Lower lobe of right lung (tissue), 2 donors: Measurements from ENCODE around the gene USP43. TPM values are rescaled to one million over a fixed set of nuclear protein-coding genes. Genes with fewer than 3 reads are reported as not detected.

Experiments used
- ATAC-seq, 2 donors: fragments of 200-7000 bp; cut with Tn5 transposase; one replicate each; pipeline ENCODE4 v1.9.1; 2020 to 2022; ENCODE audit warnings: mild to moderate bottlenecking in 2 of 2, moderate library complexity in 2 of 2
- DNase-seq: peaks from one replicate; pipeline ENCODE4 v3.0.0-alpha.2; 2020
- H3K27ac ChIP-seq: fragments of 200-600 bp; one replicate; pipeline ENCODE4 v1.8.0; 2022
- H3K27me3 ChIP-seq: fragments of 200-600 bp; one replicate; pipeline ENCODE4 v1.8.0; 2022; ENCODE audit warnings: low read depth
- H3K36me3 ChIP-seq: fragments of 200-600 bp; one replicate; pipeline ENCODE4 v1.8.0; 2022; ENCODE audit warnings: mild to moderate bottlenecking
- H3K4me1 ChIP-seq: fragments of 200-600 bp; one replicate; pipeline ENCODE4 v1.8.0; 2022
- H3K4me3 ChIP-seq: fragments of 200-600 bp; one replicate; pipeline ENCODE4 v1.8.0; 2022; ENCODE audit warnings: mild to moderate bottlenecking
- H3K9me3 ChIP-seq: fragments of 200-600 bp; one replicate; pipeline ENCODE4 v1.8.0; 2022
- intact Hi-C: fragments of 100-400 bp; cut with DNase I; formaldehyde crosslinking; loops from one replicate; pipeline ENCODE4 v1.11.0; 2022
- total RNA-seq: library from RNA; stranded (reverse); fragmentation: NEBNext Ultra II Directional; extraction: Animal tissue kit (Norgen Biotek cat#: 25700); gene quantifications from one replicate; pipeline ENCODE4 v1.2.1, GENCODE V29; 2021
- TF ChIP-seq, protein P1 (sequence below): fragments of 200-600 bp; IDR thresholded peaks from one replicate; pipeline ENCODE4 v1.8.0; 2022; ENCODE audit warnings: antibody characterized with exemption, mild to moderate bottlenecking
- donor health status: DM: no; HTN: yes; CAD: no; lungs with severe emphysema.

Gene USP43
- total RNA-seq, 1 donor from 2014 or later, result 6.8 TPM

DNA sequence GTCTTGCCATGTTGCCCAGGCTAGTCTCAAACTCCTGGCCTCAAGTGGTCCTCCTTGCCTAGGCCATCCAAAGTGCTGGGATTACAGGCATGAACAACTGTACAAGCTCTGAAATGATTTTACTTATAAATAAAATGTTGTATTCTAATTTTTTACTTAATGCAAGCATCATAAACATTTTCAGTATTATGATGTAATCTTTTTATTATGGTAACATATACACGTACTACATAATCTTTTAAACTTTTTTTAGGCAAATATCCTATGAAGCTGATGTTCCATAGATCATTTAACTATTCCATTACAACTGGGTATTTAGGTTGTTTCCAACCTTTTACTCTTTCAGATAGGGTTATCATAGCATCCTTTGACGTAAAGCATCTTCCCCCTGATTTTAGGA lies 33.8 kb upstream of the USP43 start:
- intact Hi-C loops, result no loop called here
- TF ChIP-seq, protein P1, sequence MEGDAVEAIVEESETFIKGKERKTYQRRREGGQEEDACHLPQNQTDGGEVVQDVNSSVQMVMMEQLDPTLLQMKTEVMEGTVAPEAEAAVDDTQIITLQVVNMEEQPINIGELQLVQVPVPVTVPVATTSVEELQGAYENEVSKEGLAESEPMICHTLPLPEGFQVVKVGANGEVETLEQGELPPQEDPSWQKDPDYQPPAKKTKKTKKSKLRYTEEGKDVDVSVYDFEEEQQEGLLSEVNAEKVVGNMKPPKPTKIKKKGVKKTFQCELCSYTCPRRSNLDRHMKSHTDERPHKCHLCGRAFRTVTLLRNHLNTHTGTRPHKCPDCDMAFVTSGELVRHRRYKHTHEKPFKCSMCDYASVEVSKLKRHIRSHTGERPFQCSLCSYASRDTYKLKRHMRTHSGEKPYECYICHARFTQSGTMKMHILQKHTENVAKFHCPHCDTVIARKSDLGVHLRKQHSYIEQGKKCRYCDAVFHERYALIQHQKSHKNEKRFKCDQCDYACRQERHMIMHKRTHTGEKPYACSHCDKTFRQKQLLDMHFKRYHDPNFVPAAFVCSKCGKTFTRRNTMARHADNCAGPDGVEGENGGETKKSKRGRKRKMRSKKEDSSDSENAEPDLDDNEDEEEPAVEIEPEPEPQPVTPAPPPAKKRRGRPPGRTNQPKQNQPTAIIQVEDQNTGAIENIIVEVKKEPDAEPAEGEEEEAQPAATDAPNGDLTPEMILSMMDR, result no peak
- no peaks in the 10 kb centered on the region for H3K36me3 ChIP-seq
- DNase-seq (no peak), ATAC-seq (no peak)
- H3K27ac ChIP-seq, result no peak overlapping the region
- H3K27me3 ChIP-seq, result no peaks in the 10 kb centered on the region
- no peaks in the 10 kb centered on the region for H3K4me1 ChIP-seq
- no peaks in the 10 kb centered on the region for H3K9me3 ChIP-seq
- no peak overlapping the region for H3K4me3 ChIP-seq

DNA sequence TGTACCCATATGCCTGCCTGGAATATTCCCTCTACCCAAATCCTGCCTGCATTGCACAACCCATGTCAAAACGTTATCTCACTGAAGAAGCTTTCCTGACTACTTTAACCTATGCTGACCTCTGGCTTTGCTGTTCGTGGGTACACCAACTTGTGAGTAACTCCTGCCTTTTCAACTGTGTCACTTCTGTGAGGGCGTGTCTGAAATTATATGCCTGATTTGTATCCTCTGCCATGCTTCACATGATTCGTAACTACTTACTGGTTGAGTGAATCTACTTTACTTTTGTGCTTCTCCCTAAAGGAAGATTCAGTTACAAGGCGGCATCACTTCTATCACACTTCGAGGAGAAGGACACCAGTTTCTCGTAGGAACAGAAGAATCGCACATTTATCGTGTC lies 33.3 kb upstream of the USP43 start:
- Histone ChIP-seq H3K36me3 (no peaks in the 10 kb centered on the region), H3K27ac (no peak overlapping the region), H3K4me1 (no peaks in the 10 kb centered on the region), H3K27me3 (no peaks in the 10 kb centered on the region), H3K9me3 (no peaks in the 10 kb centered on the region), H3K4me3 (no peak overlapping the region)
- TF ChIP-seq, protein P1, result no peak
- ATAC-seq (no peak), DNase-seq (no peak)
- intact Hi-C loops, result no loop called here

DNA sequence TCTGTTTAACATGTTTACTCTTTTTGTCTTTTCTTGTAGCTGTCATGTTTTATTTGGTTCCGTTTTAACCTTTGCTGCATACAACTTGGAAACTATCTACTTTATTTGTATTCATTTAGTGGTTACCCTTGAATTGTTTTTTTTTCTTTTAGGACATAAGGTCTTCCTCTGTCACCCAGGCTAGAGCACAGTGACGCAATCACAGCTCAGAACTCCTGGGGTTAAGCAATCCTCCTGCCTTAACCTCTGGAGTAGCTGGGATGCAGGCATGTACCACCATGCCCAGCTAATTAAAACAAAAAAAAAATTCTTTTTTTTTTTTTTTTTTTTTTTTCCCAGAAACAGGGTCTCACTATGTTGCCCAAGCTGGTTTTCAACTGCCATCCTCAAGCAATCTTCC lies 29.8 kb upstream of the USP43 start:
- Histone ChIP-seq H3K27me3 (no peaks in the 10 kb centered on the region), H3K4me1 (no peaks in the 10 kb centered on the region), H3K9me3 (no peaks in the 10 kb centered on the region), H3K27ac (no peak overlapping the region), H3K36me3 (no peaks in the 10 kb centered on the region), H3K4me3 (no peak overlapping the region)
- intact Hi-C loops, result no loop called here
- ATAC-seq, result no peak
- TF ChIP-seq, protein P1, result no peak
- DNase-seq, result no peak

DNA sequence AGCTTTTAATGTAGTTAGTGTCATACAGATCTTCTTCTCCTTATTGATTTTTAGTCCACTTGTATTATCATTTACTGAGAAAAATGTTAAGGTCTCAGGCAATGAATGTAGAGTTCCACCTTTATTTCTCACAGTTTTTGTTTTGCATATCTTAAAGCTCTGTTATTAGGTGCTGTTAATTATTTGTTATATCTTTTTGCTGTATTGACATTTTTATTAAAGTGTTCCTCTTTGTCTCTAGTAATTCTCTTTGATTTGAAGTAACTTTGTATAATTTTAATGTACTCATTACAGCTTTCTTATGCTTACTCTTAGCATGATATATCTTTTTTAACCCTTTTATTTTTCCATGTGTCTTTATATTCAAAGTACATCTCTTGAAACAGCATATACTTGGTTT lies 22.4 kb upstream of the USP43 start:
- intact Hi-C loops, result no loop called here
- Histone ChIP-seq H3K4me1 (no peaks in the 10 kb centered on the region), H3K36me3 (no peaks in the 10 kb centered on the region), H3K4me3 (no peak overlapping the region), H3K27me3 (no peaks in the 10 kb centered on the region), H3K9me3 (peaks cover 16% of the 10 kb centered on the region), H3K27ac (no peak overlapping the region)
- DNase-seq, result no peak
- ATAC-seq, result no peak
- TF ChIP-seq, protein P1, result no peak

DNA sequence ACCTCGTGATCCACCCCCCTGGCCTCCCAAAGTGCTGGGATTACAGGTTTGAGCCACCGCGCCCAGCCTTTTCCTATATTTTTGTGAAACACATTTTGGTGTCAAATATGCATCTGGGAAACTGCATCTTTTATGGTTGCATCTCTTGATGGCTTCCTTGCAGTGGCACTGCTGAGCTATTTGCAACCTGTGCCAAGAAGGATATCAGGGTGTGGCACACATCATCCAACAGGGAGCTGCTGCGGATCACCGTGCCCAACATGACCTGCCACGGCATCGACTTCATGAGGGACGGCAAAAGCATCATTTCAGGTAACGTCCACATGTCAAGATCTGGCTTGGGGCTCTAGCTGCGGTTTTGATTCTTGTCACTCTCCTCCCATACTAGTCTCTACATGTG lies 16.8 kb upstream of the USP43 start:
- TF ChIP-seq, protein P1, result no peak
- intact Hi-C loops, result no loop called here
- H3K27me3 ChIP-seq, result no peaks in the 10 kb centered on the region
- no peak overlapping the region for H3K27ac ChIP-seq
- H3K4me3 ChIP-seq, result no peak overlapping the region
- H3K4me1 ChIP-seq, result no peaks in the 10 kb centered on the region
- H3K36me3 ChIP-seq, result no peaks in the 10 kb centered on the region
- DNase-seq (no peak), ATAC-seq (no peak)
- peaks cover 9% of the 10 kb centered on the region for H3K9me3 ChIP-seq

DNA sequence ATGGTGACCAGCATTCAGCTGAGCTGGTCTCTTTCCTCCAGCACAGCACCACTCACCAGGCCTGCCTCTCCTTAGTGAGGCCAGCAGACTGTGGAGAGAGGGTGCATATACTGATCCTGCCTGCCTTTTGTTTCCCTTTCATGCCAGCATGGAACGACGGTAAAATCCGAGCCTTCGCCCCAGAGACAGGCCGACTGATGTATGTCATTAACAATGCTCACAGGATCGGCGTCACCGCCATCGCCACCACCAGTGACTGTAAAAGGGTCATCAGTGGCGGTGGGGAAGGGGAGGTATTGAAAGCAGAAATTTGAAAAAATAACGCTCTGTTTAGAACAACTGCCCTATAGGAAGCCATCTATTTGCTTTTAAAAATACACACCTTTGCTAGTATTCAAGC lies 12.6 kb upstream of the USP43 start:
- intact Hi-C loops, result no loop called here
- TF ChIP-seq, protein P1, result no peak

More for the DNA sequence above, 12.6 kb upstream of the USP43 start:
- Histone ChIP-seq H3K27ac (no peak overlapping the region), H3K36me3 (no peaks in the 10 kb centered on the region), H3K4me3 (no peak overlapping the region), H3K9me3 (no peaks in the 10 kb centered on the region), H3K4me1 (no peaks in the 10 kb centered on the region), H3K27me3 (no peaks in the 10 kb centered on the region)
- no peak for ATAC-seq
- DNase-seq, result no peak
